HG02938 (cell line): ENCODE results near the gene CTPS1.

Experiments used
- ATAC-seq: cut with Tn5 transposase; IDR thresholded peaks from one replicate; pipeline ENCODE4 v1.9.1; 2021; ENCODE audit warnings: mild to moderate bottlenecking, moderate library complexity; ENCODE audit not compliant: unreplicated experiment

The CTPS1 gene

GRCh38 chr1:41022424-41022823 lies 42.9 kb downstream of the CTPS1 start:
- ATAC-seq = no peak

GRCh38 chr1:41023279-41023990 lies 43.9 kb downstream of the CTPS1 start:
- ATAC-seq = no peak

DNA sequence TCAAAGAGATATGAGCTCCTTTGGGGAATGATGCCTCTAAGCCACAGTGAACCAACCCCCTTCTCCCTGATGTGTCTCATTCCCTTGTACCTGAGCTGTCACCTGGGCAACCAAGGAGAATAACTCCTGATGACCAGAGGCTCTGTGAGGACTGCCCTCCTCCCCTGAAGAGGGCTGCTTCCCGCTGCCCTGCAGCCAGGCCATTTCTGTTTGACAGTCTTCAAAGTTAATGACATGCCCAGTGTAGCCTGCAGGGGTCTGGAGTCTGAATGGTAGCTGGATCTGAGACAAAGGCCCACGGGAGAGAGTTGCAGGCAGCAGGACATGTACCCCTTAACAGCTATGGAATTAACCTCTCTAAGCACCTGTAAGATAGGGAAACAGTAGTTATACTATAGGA lies 45.5 kb downstream of the CTPS1 start:
- no peak for ATAC-seq

DNA sequence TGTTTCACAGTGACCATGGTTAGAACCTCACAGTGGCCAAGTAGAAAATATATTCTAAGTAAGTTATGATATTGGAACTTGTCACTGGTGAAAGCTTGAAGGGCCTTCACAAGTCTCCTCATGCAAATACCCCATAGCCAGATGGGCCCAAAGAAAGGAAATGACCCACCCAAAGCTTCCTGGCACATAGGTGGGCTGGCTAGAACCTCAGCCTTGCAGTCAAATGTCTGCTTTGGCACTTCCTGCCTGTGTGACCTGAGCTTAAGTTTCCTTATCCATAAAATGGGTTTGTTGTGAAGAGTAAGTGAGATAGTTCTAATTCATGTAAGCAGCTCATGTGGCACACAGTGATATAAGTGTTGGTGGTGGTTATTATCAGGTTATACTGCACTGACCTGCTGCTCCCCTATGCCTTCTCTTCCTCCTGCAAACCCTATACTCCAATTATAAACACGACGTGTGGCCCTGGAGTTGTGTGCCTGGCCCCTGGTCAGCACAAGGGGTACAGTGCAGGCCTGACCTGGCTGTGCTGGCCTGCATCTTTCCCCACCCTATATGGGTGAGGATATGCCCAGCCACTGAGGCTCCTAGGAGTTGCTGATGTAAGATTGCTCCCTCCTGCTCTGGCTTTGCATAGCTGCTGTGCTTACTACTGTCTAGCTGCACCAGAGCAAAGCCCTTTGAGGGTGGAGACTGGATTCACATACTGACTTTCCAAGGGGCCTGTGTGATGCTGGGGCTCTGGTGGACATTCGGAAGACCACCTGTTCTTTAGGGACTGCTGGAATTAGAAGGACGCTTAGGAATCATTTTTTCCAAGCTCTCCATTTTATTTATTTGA lies 46.7 kb downstream of the CTPS1 start:
- ATAC-seq = no peak

DNA sequence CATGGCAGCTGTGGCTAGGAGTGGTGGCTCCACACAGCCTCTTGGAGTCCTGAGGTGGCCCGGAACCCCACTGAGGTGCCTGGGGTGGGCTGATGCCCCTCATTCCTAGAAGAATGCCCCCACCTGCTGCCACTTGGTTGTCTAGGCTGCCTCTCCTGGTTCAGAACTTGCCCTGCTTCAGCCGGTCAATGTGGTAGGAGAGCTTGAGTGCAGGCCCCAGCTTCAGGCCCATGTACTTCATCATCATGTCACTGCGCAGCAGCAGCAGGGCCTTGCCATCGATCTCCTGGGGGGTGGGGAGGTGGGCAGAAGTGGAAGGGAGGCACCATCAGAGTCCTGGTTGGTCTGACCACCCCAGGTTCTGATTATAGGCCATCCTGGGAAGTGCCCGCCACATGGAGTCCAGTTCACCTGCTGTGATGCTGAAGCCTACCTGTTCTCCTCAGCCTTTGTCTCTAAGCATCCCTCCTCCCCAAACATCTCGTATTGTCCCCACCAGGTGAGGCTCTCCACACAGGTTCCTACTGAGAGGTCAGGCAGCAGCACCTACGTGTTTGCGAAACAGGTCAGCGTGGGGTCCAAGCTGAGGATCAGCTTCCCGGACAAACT lies 48.6 kb downstream of the CTPS1 start:
- no peak for ATAC-seq

- no peak for ATAC-seq
Measured at GRCh38 chr1:41030872-41031616, 51.5 kb downstream of the CTPS1 start.

- no peak for ATAC-seq
Measured at GRCh38 chr1:41032147-41032546, 52.7 kb downstream of the CTPS1 start.

DNA sequence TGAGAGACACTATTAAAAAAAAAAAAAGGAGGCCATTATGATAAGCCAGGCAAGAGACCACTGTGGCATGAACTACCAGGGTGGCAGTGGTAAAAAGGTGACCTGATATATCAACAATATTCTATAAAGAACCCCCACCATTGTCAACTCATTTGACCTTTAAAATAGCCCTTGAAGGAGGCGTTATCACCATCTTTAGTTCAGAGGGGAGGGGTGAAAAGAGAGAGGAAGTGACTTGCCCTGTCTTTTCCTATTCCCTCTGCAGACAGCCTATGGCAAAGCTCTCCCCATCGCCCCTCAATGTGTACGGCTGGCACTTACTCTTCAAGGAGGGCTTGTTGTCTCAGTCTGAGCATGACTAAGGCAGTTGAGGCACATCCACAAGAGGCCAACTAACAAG lies 53.8 kb downstream of the CTPS1 start:
- no peak for ATAC-seq

DNA sequence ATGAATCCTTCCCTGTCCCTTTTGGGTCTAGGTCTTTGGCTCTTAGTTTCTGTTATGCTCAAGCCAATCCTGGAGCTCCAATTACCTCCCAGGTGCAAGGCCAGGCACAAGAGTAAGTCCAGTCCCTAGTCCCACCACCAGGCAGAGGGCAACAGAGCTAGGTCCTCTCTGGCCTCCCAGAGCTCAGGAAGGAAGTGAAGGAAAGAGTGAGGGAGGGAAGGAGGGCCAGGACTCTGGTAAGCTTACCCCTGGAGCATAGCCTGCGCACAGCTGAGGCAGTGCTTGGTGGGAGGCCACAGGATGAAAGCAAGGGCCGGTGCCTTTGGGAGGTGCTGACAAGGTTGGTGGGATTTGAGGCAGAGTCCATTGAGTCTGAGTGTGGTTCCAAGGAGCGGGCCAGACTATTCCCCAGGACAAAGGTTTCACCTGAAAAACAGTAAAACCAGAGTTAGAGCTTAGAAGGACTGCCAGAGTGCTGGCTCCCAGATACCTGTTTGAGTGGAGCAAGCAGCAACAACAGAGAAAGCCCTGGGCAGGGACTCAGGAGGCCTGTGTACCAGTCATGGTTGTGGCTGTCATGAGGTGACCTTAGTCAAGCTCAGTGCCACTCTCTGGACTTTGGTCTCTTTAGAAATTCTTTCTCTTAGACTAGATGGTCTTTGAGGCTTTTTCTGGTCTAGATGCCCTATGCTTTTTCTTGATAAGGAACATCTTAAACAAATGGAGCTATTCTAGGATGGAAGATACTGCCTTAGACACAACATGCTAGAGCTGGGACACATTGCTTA lies 57.8 kb downstream of the CTPS1 start:
- no peak for ATAC-seq

- no peak for ATAC-seq
Measured at GRCh38 chr1:41038110-41038509, 58.6 kb downstream of the CTPS1 start.

DNA sequence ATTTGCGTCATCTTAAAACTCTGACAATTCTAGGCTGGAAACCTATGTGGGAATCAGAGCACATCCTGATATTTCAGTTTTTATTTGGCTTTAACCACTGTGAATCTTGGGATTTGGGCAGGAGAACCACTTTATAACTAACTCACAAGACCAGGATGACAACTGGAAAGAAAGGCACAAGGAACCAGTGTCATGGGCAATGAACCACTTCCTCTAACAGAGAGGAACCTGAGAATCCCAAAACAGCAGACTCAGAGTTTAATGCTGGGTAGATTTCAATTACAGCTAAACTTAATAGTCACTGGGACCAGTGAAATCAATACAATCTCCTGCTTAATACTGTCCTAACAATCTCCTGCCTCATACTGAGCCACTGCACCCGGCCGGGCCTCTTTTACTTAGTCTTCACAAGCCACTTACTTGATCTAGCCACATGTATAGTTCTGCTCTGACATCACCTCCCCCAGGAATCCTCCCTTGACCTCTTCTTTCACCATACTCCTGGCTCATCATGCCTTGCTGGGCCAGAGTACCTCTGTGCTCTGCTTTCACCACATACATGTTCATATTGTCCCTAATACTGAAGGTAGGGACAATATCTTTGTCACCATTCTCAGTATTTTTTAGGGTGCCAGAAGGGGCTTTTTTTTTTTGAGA lies 62.2 kb downstream of the CTPS1 start:
- ATAC-seq = no peak

DNA sequence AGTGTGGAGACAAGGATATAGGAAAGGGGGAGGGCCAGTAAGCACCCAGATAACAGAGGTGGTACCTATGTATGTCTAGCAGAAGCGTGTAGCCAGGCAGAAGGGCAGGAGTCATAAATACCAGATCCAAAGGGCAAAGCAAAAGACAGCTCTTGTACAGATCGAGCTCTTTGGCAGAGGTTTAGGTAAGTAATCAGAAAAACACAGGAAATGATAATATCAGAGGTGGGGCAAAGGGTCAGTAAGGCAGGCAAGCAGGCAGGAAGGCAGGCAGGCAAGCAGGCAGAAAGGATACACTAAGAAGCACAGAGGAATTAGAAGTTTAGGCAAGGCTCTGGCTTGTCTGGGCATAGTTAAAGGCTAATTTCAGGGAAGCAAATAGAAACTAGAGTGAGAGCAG lies 64.7 kb downstream of the CTPS1 start:
- no peak for ATAC-seq

DNA sequence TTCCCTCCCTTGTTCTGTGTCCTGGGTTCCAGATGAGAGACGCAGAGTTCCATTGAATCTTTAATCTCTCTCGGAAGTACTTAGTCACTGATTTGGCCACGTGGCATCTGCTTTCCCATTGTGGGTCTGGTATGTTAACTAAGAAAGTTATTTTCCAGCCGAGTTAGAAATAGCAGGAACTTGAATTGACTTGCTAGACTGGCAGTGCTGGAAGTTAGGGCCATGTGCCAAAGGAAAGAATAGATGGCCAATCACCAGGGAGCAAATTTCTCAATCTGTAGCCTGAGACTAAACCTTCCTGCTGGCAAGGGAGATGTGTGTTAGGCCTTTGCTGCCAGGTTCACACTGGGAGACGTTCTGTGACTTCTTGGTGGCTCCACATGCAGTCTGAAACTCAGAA lies 66.2 kb downstream of the CTPS1 start:
- no peak for ATAC-seq

DNA sequence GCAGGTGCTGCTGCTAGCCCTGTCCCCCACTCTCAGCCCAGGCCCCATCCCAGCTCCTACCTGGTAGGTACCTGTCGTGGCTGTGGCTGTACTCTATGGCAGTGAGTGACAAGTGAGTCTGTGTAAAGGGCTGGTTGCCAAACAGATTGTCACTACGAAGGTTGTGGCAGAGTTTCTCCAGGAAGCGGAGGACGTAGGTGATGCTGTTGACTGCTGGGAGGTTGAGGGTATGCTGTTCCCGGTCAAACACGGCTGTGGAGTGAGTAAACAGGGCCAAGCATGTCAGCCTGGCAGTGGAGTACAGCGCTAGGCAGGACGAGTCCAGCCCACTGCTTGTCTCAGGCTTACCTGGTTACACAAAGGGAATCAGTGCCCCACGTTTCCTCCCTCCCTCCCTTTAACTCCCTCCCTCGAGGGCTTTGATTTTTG lies 66.9 kb downstream of the CTPS1 start:
- ATAC-seq = no peak

- no peak for ATAC-seq
Measured at GRCh38 chr1:41048540-41048939, 69.0 kb downstream of the CTPS1 start.

- no peak for ATAC-seq
Measured at GRCh38 chr1:41051022-41051421, 71.5 kb downstream of the CTPS1 start.

DNA sequence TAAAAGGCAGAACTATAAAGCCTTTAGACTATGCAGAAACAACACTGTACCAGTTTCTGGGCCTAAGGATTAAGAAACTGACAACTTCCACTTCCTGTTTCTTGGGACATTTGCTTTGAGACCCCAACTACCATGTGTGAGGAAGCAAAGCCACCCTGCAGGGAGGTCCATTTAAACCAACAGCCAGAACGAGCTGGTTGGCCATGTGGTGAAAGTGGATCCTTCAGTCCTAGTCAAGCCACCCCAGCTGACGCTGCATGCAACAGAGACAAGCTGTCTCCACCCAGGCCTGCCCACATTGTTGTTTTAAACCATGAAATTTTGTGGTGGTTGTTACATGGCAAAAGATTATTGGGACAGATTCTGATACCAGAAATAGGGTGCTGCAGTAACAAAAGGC lies 73.8 kb downstream of the CTPS1 start:
- ATAC-seq = no peak

GRCh38 chr1:41056907-41057306 lies 77.4 kb downstream of the CTPS1 start:
- no peak for ATAC-seq
